Ovary (tissue), 1 donor: ENCODE measurements around the gene TRIM28.

Experiments used
- EP300 ChIP-seq: sonication (generic); formaldehyde crosslinking; IDR thresholded peaks from one replicate; pipeline ENCODE4 v1.6.1; 2017; ENCODE audit warnings: antibody characterized with exemption
- POLR2A ChIP-seq: fragments of 450-650 bp; IDR thresholded peaks from one replicate; pipeline ENCODE4 v1.6.1; 2017; ENCODE audit warnings: antibody characterized with exemption, mild to moderate bottlenecking, moderate library complexity

DNA sequence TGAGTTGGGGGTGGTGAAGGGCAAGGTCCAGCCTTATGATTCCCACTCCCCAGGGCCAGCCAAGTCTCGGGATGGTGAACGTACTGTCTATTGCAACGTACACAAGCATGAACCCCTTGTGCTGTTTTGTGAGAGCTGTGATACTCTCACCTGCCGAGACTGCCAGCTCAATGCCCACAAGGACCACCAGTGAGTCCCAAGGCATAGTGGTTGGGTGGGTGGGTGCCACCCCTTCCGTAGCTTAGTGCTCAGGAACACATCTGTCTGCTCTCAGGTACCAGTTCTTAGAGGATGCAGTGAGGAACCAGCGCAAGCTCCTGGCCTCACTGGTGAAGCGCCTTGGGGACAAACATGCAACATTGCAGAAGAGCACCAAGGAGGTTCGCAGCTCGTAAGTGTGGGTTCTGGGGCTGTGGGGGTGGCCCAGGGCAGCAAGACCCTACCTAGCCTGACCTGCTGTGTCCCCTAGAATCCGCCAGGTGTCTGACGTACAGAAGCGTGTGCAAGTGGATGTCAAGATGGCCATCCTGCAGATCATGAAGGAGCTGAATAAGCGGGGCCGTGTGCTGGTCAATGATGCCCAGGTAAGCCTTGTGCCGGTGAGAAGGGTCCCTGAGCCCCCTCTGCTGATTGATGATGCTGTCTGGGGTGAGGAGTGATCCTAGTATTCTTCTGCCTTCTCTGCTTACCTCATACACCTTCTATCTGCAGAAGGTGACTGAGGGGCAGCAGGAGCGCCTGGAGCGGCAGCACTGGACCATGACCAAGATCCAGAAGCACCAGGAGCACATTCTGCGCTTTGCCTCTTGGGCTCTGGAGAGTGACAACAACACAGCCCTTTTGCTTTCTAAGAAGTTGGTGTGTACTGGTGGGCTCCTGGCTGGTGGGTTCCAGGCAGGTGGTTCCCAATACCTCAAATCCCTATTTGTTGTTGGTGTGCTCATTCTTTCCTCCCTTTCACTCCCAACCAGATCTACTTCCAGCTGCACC, 3.8 kb downstream of the TRIM28 start:
- TF ChIP-seq POLR2A (no peak), EP300 (no peak)
